RWPE1 (cell line): ENCODE data around the gene SV2C.
A peak's percentile ranks its signal among the peaks of the same experiment; 100 is the strongest.

Experiments used
- CTCF ChIA-PET: fragments of 350-600 bp; sonication (Branson Sonifier 250); formaldehyde crosslinking; extraction: SDS; loops from one replicate; lab custom pipeline; 2021; lab: Yijun Ruan, JAX
- POLR2A ChIA-PET: fragments of 400-600 bp; formaldehyde crosslinking; extraction: SDS; loops from one replicate; lab custom pipeline; 2020; ENCODE audit warnings: antibody characterized with exemption; ENCODE audit not compliant: low non-redundant PET; lab: Yijun Ruan, JAX
- DNase-seq: peaks from one replicate; pipeline ENCODE4 v3.0.0; 2012; ENCODE audit warnings: low spot score
- H3K27ac ChIP-seq: fragments of 450-650 bp; 2 replicates; pipeline ENCODE4 v1.5.1; 2017
- TF ChIP-seq, protein P1 (sequence below): fragments of 450-650 bp; conservative IDR thresholded peaks from 2 replicates; pipeline ENCODE4 v1.5.1; 2017; ENCODE audit warnings: low read depth, mild to moderate bottlenecking

The SV2C gene

DNA sequence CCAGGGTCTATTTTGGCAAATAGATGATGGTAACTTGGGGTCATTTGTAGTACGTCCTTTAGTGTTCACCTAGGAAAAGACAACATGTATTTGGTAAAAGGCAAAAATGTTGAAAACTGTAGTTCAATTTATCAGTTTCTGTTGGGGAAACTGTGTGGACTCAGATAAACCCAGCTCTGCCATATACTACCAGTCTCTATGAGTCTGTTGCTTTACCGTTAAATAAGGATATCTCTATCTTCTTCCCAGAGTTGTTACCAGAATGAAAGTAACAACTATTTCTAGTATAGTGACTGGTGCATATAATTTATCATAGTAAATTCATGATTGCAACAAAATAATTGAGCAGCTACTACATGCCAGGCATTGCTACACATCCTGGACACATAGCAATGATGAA lies 316.1 kb downstream of the SV2C start:
- ChIA-PET CTCF (interaction anchor here (0.7 kb wide), 1 partner anchor 95 kb away, joined by 3 read pairs; no protein-coding TSS in a partner anchor), POLR2A (no interaction called here)
- no peak for DNase-seq
- H3K27ac ChIP-seq = no peak overlapping the region
- TF ChIP-seq, protein P1, sequence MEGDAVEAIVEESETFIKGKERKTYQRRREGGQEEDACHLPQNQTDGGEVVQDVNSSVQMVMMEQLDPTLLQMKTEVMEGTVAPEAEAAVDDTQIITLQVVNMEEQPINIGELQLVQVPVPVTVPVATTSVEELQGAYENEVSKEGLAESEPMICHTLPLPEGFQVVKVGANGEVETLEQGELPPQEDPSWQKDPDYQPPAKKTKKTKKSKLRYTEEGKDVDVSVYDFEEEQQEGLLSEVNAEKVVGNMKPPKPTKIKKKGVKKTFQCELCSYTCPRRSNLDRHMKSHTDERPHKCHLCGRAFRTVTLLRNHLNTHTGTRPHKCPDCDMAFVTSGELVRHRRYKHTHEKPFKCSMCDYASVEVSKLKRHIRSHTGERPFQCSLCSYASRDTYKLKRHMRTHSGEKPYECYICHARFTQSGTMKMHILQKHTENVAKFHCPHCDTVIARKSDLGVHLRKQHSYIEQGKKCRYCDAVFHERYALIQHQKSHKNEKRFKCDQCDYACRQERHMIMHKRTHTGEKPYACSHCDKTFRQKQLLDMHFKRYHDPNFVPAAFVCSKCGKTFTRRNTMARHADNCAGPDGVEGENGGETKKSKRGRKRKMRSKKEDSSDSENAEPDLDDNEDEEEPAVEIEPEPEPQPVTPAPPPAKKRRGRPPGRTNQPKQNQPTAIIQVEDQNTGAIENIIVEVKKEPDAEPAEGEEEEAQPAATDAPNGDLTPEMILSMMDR = no peak

DNA sequence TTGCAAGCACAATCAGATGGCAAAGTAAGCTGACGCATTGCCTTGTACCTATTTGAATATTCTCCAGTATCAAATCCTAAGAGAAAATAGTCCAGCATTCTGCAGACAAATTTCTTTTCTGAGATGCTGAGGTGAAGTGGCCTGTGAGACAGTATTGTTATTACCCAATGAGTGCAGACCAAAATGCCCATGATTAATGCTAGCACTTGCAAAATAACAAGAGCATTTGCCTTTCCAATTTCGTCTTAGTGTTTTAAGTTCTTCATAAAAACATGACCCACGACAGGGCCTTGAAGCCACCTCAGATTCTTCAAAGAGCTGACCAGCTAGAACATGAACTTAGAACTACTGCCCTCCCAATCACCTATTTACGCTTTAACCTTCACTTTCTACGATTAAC lies 317.3 kb downstream of the SV2C start:
- H3K27ac ChIP-seq = no peak overlapping the region
- ChIA-PET CTCF (interaction anchor here (0.6 kb wide), 1 partner anchor 182 kb away, joined by 6 read pairs; no protein-coding TSS in a partner anchor), POLR2A (no interaction called here)
- TF ChIP-seq, protein P1 = no peak
- DNase-seq = no peak

DNA sequence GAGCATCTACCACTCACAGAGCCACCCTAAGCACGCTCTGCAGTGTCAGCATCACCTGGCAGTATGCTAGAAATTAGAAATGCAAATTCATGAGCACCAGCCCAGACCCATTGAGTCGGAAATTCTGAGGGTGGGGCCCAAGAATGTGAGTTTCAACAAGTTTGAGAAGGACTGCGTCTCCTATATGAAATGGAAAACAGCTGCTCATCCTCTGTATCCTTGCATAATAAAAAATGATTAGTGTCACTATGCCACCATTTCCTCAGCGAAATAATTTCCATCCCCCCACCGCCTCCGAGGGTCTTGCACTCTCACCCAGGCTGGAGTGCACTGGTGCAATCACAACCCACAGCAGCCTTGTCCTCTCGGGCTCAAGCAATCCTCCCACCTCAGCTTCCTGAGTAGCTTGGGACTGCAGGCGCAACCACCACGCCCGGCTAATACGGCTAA lies 318.6 kb downstream of the SV2C start:
- H3K27ac ChIP-seq = no peak overlapping the region
- POLR2A ChIA-PET = no interaction called here
- TF ChIP-seq, protein P1 = no peak
- DNase-seq = no peak
- CTCF ChIA-PET = interaction anchor here (0.5 to 1.1 kb wide), 5 partner anchors 13 to 337 kb away, joined by 3 to 4 read pairs (median 3); no protein-coding TSS in a partner anchor

DNA sequence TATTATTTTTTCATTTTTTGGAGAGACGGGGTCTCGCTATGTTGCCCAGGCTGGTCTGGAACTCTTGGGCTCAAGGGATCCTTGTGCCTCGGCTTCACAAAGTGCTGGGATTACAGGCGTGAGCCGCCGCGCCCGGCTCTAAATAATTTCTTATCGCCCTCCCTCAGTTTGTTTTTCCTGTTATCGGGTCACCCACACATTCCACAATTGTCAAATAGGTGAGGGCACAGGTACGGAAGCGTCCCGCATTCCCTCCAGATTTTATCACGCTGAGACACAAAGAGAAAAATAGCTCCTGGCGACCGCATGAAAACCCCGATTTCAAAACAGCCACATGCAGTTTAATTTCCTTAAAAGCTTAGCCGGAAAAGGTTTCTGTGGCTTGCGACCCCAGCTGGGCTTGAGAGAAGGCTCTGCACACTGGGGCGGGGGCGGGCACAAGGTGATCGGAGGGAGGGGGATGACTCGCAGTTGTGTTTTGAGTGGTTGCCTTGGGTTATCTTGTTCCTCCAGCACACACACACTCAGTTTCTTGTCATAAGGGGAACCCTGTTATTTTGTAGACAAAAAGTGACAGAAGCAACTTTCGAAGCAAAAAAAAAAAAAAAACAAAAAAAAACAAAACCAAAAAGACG lies 319.2 kb downstream of the SV2C start:
- TF ChIP-seq, protein P1 = no peak
- ChIA-PET POLR2A (no interaction called here), CTCF (interaction anchor here (0.5 to 1.1 kb wide), 12 partner anchors 12 to 599 kb away, joined by 3 to 5 read pairs (median 3); no protein-coding TSS in a partner anchor)
- DNase-seq = peak; percentile 20
- no peak overlapping the region for H3K27ac ChIP-seq

DNA sequence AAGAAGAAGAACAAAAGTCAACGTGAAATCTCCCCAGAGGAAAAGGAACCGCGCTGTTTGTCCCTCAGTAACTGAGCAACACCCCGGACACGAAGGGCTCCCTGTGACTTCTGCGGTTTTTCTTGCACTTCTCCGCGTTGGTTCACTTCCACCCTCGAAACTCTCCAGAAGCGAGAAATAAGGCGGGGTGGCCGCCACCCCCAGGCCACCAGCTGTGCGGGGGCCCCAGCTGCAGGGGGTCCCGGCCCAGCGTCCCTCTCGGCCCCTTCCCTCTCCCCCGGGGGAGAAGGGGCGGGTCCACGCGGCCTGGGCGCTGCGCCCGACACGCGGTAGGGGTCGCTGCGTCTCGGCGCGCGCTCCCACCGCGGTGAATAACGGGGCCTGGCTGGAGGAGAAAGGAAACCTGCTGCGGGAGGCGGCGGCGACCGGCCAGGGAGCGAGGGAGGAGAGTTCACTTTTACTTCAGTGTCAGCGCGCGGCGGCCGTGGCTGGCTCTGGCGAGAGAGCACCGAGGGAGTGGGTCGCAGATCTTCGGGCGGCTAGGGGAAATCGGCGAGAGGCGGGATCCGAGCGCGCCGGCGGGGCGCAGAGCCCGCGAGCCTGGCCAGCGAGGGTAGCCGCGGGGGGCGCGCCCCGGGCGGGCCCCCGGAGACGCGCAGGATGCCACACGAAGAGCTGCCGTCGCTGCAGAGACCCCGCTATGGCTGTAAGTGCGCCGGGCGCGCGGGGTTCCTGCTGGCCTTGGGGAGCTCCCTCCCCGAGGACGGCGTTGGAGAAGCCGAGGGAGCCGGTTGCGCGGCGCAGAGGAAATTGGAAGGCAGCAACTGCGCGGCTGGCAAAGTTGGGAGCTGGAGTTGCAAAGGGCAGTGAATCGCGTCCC lies 319.9 kb downstream of the SV2C start, which contains the start of gene IQGAP2:
Gene IQGAP2, plus strand, starts transcription at position 400 of the 880 bp plus-strand sequence. Its CDS starts 261 bp downstream, at position 661.
- H3K27ac ChIP-seq = no peak within 1 kb of the TSS
- CTCF ChIA-PET = interaction anchor here (0.6 to 1.3 kb wide), 16 partner anchors 9 to 598 kb away, joined by 3 to 5 read pairs (median 4); no protein-coding TSS in a partner anchor
- TF ChIP-seq, protein P1 = peak; percentile 96
- DNase-seq = peak; percentile 77
- POLR2A ChIA-PET = no interaction called here
